Melanocyte of skin (primary cell): ENCODE data around the gene ARSJ. TPM values are rescaled to one million over a fixed set of nuclear protein-coding genes. Genes with fewer than 3 reads are reported as not detected.

Experiments used
- total RNA-seq, 2 donors: library from RNA; depleted of rRNA; stranded (reverse); fragments of >200 nt; gene quantifications; 2 replicates each; pipeline ENCODE4 v1.2.3, GENCODE V29; 2012

The ARSJ gene
- total RNA-seq, result 1 to 10 TPM; 2.1 to 4.3 TPM

GRCh38 chr4:113979148-113979904, at the start of gene ARSJ:
TSS of gene ARSJ (minus strand) at chr4:113979647. CDS start at chr4:113978834, 813 bp downstream.

Other genes with a start within 250 kb of the ARSJ start
- gene CAMK2D, start 217.9 kb downstream of the ARSJ start, total RNA-seq, result 10 to 100 TPM; 65.0 to 74.6 TPM